ENCODE data around the gene LRP10. TPM values are rescaled to one million over a fixed set of nuclear protein-coding genes. Genes with fewer than 3 reads are reported as not detected.

LRP10 gene
- total RNA-seq, 2 experiments from 2014 or later = 36.3 to 41.8 TPM

- no peak for DNase-seq
- Mint-ChIP-seq H3K27ac (peak within 1 kb of the TSS; percentile 51), H3K4me1 (peaks cover 40% of the 10 kb centered on the region), H3K27me3 (peaks cover 2% of the 10 kb centered on the region), H3K9me3 (ENCODE audit: low read depth) (no peaks in the 10 kb centered on the region), H3K36me3 (ENCODE audit: low read depth) (peaks cover 2% of the 10 kb centered on the region), H3K4me3 (no peak within 1 kb of the TSS)
- CTCF ChIA-PET = interaction anchor here (0.6 to 10.6 kb wide), 6 partner anchors 11 to 35 kb away, joined by 3 to 111 read pairs (median 18); partner anchors contain the start of gene LRP10
- no peak for ATAC-seq
- POLR2A ChIA-PET = interaction anchor here (0.5 to 1.1 kb wide), 4 partner anchors 11 to 376 kb away, joined by 3 to 10 read pairs (median 4); no protein-coding TSS in a partner anchor
- intact Hi-C loops (cut with DNase I, micrococcal nuclease) = no loop called here
Observed at GRCh38 chr14:22883173-22883976, 11.8 kb downstream of the LRP10 start, which contains the start of gene REM2. Gene REM2, plus strand, starts transcription at chr14:22883222. Its CDS starts 66 bp downstream, at chr14:22883288.

DNA sequence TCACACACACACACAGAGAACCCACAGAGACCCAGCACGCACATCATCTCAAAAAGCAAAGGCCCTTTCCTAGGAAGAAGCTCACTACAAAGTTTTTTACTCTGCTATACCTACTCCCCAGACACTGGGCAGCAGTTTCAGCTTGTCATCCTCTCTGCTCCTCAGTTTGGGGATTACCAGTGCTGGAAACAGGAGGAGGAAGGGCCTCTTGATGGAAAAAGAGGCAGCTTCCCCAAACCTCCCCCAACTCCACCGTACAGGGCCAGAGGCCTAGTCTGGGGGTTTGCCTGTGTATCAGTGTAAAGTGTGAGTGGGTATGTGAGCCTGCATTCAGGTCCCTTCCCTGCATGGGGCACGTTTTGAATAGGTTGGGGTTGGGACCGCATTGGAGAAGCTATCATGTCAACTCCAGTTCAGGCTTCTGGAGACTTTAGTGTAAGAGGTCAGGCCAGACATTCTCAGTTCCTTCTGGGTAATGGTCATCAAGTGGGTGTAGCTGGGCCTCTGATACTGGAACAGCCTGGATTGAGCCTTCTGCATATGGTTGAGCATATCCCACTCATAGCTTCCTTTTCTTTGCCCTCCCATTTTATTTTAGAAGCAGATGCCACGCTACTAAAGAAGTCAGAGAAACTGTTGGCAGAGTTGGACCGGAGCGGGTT is 12.7 kb downstream of the LRP10 start:
- DNase-seq = no peak
- ChIA-PET POLR2A (interaction anchor here (0.5 to 1.1 kb wide), 3 partner anchors 12 to 32 kb away, joined by 3 to 4 read pairs (median 3); no protein-coding TSS in a partner anchor), CTCF (interaction anchor here (0.6 to 10.6 kb wide), 7 partner anchors 12 to 314 kb away, joined by 3 to 111 read pairs (median 4); partner anchors contain the start of gene LRP10)
- no peak for ATAC-seq
- Mint-ChIP-seq H3K36me3 (ENCODE audit: low read depth) (no peaks in the 10 kb centered on the region), H3K4me1 (peaks cover 40% of the 10 kb centered on the region), H3K27ac (no peak overlapping the region), H3K4me3 (no peak overlapping the region), H3K27me3 (peaks cover 2% of the 10 kb centered on the region), H3K9me3 (ENCODE audit: low read depth) (no peaks in the 10 kb centered on the region)
- intact Hi-C loops (cut with DNase I, micrococcal nuclease) = no loop called here

DNA sequence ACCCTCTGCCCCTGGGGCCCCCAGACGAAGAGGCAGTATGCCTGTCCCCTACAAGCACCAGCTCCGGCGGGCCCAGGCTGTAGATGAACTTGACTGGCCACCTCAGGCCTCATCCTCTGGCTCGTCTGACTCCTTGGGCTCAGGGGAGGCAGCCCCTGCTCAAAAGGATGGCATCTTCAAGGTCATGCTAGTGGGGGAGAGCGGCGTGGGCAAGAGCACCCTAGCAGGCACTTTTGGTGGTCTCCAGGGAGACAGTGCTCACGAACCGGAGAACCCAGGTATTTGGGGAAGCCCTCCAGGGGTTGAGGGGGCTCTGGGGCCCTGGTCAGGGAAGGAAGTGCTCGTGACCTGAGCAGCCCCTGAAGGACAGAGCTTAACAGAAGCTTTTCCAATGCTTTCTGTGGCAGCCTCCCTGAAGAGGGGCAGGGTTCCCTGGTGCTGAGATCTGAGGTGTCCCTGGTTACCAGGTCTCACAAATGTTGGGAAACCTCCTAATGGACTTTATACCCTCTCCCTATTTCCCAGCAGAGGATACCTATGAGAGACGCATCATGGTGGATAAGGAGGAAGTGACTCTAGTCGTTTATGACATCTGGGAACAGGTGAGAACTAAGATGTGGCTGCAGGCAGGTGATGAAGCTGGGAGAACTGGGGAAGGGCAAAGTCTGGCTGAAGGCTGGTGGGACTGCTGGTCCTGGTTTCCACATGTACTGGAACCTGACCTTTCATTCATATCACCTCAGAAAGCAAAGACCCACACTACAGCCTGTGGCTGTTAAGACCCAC is 13.4 kb downstream of the LRP10 start:
- intact Hi-C loops (cut with DNase I, micrococcal nuclease) = no loop called here
- ATAC-seq (no peak), DNase-seq (no peak)
- Mint-ChIP-seq H3K4me1 (peaks cover 45% of the 10 kb centered on the region), H3K36me3 (ENCODE audit: low read depth) (no peaks in the 10 kb centered on the region), H3K27me3 (peaks cover 2% of the 10 kb centered on the region), H3K27ac (no peak overlapping the region), H3K9me3 (ENCODE audit: low read depth) (no peaks in the 10 kb centered on the region), H3K4me3 (no peak overlapping the region)
- ChIA-PET CTCF (interaction anchor here (0.7 to 10.6 kb wide), 8 partner anchors 13 to 1033 kb away, joined by 3 to 111 read pairs (median 4); partner anchors contain the start of gene LRP10), POLR2A (no interaction called here)

- ATAC-seq = no peak
- H3K9me3 Mint-ChIP-seq (ENCODE audit: low read depth) = no peaks in the 10 kb centered on the region
- no peak for DNase-seq
- peak overlapping the region; percentile 22 for H3K27ac Mint-ChIP-seq
- peaks cover 50% of the 10 kb centered on the region for H3K4me1 Mint-ChIP-seq
- CTCF ChIA-PET = interaction anchor here (0.7 to 10.6 kb wide), 9 partner anchors 13 to 772 kb away, joined by 3 to 111 read pairs (median 4); partner anchors contain the start of gene LRP10
- H3K27me3 Mint-ChIP-seq = peaks cover 2% of the 10 kb centered on the region
- POLR2A ChIA-PET = no interaction called here
- H3K4me3 Mint-ChIP-seq = peak overlapping the region; percentile 70
- no peaks in the 10 kb centered on the region for H3K36me3 Mint-ChIP-seq (ENCODE audit: low read depth)
- intact Hi-C loops (cut with DNase I, micrococcal nuclease) = loop anchor here in 1 of 2 experiments (2.0 kb wide), 1 partner anchor 15 kb away; the partner anchor contains the start of gene LRP10
Observed at GRCh38 chr14:22885975-22886374, 14.4 kb downstream of the LRP10 start.

GRCh38 chr14:22886500-22887259 is 15.1 kb downstream of the LRP10 start:
- Mint-ChIP-seq H3K4me1 (peaks cover 50% of the 10 kb centered on the region), H3K36me3 (ENCODE audit: low read depth) (no peaks in the 10 kb centered on the region), H3K4me3 (peak overlapping the region; percentile 70), H3K27me3 (peaks cover 2% of the 10 kb centered on the region), H3K27ac (peak overlapping the region; percentile 83), H3K9me3 (ENCODE audit: low read depth) (no peaks in the 10 kb centered on the region)
- ChIA-PET CTCF (interaction anchor here (0.5 to 10.6 kb wide), 11 partner anchors 10 to 773 kb away, joined by 3 to 111 read pairs (median 3); partner anchors contain the start of gene LRP10), POLR2A (interaction anchor here (0.6 kb wide), 2 partner anchors 14 to 135 kb away, joined by 3 read pairs; no protein-coding TSS in a partner anchor)
- DNase-seq (peak; percentile 85), ATAC-seq (peak; percentile 63)
- intact Hi-C loops (cut with DNase I, micrococcal nuclease) = loop anchor here (1.0 to 2.0 kb wide), 3 partner anchors 14 to 33 kb away; partner anchors contain the start of genes LRP10 (in 1 of the 2) and RBM23 (in 1 of the 2)

DNA sequence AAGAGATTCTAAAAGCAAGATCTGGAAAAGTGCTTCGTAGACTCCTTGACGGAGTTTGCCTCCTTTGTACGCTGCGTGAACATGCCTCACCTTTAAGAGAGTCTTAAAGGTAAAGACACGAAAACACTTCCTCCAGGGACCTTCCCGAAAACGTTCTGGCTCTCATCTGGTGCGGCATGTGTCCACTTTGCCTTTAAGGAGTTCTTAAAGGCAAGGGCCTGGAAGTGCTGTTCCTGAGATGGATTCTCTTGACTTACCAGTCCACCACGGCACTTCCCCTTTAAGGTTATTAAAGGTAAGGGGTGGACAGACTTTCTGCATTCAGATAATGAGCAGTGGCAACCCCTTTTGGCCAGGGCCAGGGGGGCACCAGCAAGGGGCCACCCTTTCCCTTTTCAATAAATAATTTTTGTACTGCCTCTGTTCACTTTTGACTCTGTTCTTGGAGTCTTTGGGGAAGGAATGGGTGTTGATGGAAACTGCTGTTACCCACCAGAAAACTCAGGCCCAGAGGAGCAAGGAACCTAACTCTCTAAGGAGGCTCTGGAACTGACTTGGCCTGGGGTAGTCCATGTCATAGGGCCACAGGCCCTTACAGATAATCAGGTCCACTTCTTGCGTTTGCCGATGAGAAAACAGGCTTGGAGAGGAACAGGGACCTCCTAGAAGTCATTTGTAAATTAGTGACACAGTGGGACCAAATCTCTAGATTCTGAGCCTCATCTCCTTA is 15.9 kb downstream of the LRP10 start:
- Mint-ChIP-seq H3K9me3 (ENCODE audit: low read depth) (no peaks in the 10 kb centered on the region), H3K27me3 (peaks cover 2% of the 10 kb centered on the region), H3K36me3 (ENCODE audit: low read depth) (peaks cover 2% of the 10 kb centered on the region), H3K27ac (peak overlapping the region; percentile 83), H3K4me1 (peaks cover 50% of the 10 kb centered on the region), H3K4me3 (peak overlapping the region; percentile 70)
- DNase-seq = peak; percentile 50
- CTCF ChIA-PET = interaction anchor here (0.6 to 10.6 kb wide), 7 partner anchors 11 to 969 kb away, joined by 3 to 111 read pairs (median 4); partner anchors contain the start of genes DAD1 and LRP10
- intact Hi-C loops (cut with DNase I, micrococcal nuclease) = loop anchor here (1.0 to 2.0 kb wide), 3 partner anchors 15 to 32 kb away; partner anchors contain the start of genes LRP10 (in 1 of the 2) and RBM23 (in 1 of the 2)
- POLR2A ChIA-PET = interaction anchor here (0.7 kb wide), 1 partner anchor 31 kb away, joined by 3 read pairs; the partner anchor contains the start of gene RBM23
- ATAC-seq = peak; percentile 49

DNA sequence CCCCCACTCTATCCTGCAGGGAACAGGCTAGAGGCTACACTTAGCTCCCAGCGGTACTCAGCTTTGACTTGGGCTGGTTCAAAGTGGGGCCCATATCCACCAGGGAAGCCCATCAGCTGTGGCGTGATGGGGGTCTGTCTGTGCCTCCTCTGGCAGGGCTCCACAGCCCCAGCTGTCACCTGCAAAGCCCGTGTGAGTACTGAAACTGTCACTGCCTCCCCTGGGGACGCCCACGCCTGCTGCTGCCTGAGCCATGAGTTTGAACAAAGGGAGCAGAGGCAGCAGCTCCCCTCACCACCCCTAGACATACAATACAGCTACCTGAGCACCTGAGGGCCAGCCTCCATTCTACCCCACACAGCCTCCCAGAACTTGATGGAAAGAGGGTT is 16.4 kb downstream of the LRP10 start:
- ATAC-seq (peak; percentile 11), DNase-seq (peak; percentile 76)
- CTCF ChIA-PET = interaction anchor here (0.6 to 10.6 kb wide), 7 partner anchors 11 to 969 kb away, joined by 3 to 111 read pairs (median 4); partner anchors contain the start of genes DAD1 and LRP10
- POLR2A ChIA-PET = interaction anchor here (0.7 kb wide), 1 partner anchor 31 kb away, joined by 3 read pairs; the partner anchor contains the start of gene RBM23
- Mint-ChIP-seq H3K27me3 (peaks cover 2% of the 10 kb centered on the region), H3K36me3 (ENCODE audit: low read depth) (peaks cover 2% of the 10 kb centered on the region), H3K4me3 (peak overlapping the region; percentile 70), H3K27ac (no peak overlapping the region), H3K9me3 (ENCODE audit: low read depth) (no peaks in the 10 kb centered on the region), H3K4me1 (peaks cover 45% of the 10 kb centered on the region)
- intact Hi-C loops (cut with DNase I, micrococcal nuclease) = loop anchor here (1.0 to 2.0 kb wide), 3 partner anchors 16 to 31 kb away; partner anchors contain the start of genes LRP10 (in 1 of the 2) and RBM23 (in 1 of the 2)

GRCh38 chr14:22888662-22889061 is 17.1 kb downstream of the LRP10 start:
- no peak for ATAC-seq
- POLR2A ChIA-PET = no interaction called here
- Mint-ChIP-seq H3K4me3 (no peak overlapping the region), H3K9me3 (ENCODE audit: low read depth) (no peaks in the 10 kb centered on the region), H3K4me1 (peaks cover 39% of the 10 kb centered on the region), H3K36me3 (ENCODE audit: low read depth) (peaks cover 2% of the 10 kb centered on the region), H3K27ac (no peak overlapping the region), H3K27me3 (peaks cover 2% of the 10 kb centered on the region)
- CTCF ChIA-PET = interaction anchor here (0.7 to 10.6 kb wide), 10 partner anchors 9 to 328 kb away, joined by 3 to 111 read pairs (median 3); partner anchors contain the start of genes DAD1 and LRP10
- intact Hi-C loops (cut with DNase I, micrococcal nuclease) = no loop called here
- no peak for DNase-seq

GRCh38 chr14:22890416-22890815 is 18.9 kb downstream of the LRP10 start:
- Mint-ChIP-seq H3K27ac (no peak overlapping the region), H3K4me3 (no peak overlapping the region), H3K36me3 (ENCODE audit: low read depth) (peaks cover 2% of the 10 kb centered on the region), H3K9me3 (ENCODE audit: low read depth) (no peaks in the 10 kb centered on the region), H3K4me1 (peaks cover 29% of the 10 kb centered on the region), H3K27me3 (peaks cover 2% of the 10 kb centered on the region)
- POLR2A ChIA-PET = interaction anchor here (0.6 to 1.0 kb wide), 2 partner anchors 20 to 64 kb away, joined by 3 read pairs; no protein-coding TSS in a partner anchor
- DNase-seq = no peak
- no peak for ATAC-seq
- CTCF ChIA-PET = interaction anchor here (0.7 to 10.6 kb wide), 7 partner anchors 9 to 320 kb away, joined by 4 to 111 read pairs (median 6); partner anchors contain the start of gene LRP10
- intact Hi-C loops (cut with DNase I, micrococcal nuclease) = no loop called here

All from activated CD4-positive, alpha-beta T cell treated with anti-CD3 and anti-CD28 coated beads for 36 hours (primary cell).